Measurements from ENCODE around the gene CDYL.

CDYL gene

GRCh38 chr6:4776131-4776492 lies at the start of gene CDYL:
CDYL (plus strand) TSS chr6:4776404; CDS start chr6:4776784, 380 bp downstream.
- peak; percentile 21 for DNase-seq

GRCh38 chr6:4726645-4727044 lies 49.6 kb upstream of the CDYL start:
- no peak for DNase-seq

GRCh38 chr6:4727217-4727616 lies 49.0 kb upstream of the CDYL start:
- peak; percentile 25 for DNase-seq

GRCh38 chr6:4727671-4728435 lies 48.4 kb upstream of the CDYL start:
- peak; percentile 66 for DNase-seq

- no peak for DNase-seq
These were observed 47.8 kb upstream of the CDYL start for GRCh38 chr6:4728436-4728769.

GRCh38 chr6:4728926-4729325 lies 47.3 kb upstream of the CDYL start:
- DNase-seq, result no peak

GRCh38 chr6:4731996-4732395 lies 44.2 kb upstream of the CDYL start:
- DNase-seq, result no peak

- DNase-seq, result peak; percentile 3
These were observed 43.4 kb upstream of the CDYL start for GRCh38 chr6:4732691-4733315.

- DNase-seq, result no peak
These were observed 39.8 kb upstream of the CDYL start for GRCh38 chr6:4736371-4736873.

GRCh38 chr6:4740032-4740431 lies 36.2 kb upstream of the CDYL start:
- DNase-seq, result no peak

GRCh38 chr6:4743062-4743461 lies 33.1 kb upstream of the CDYL start:
- no peak for DNase-seq

GRCh38 chr6:4743926-4744325 lies 32.3 kb upstream of the CDYL start:
- DNase-seq, result no peak

- DNase-seq, result no peak
These were observed 28.6 kb upstream of the CDYL start for GRCh38 chr6:4747588-4747987.

- no peak for DNase-seq
These were observed 24.3 kb upstream of the CDYL start for GRCh38 chr6:4751823-4752464.

GRCh38 chr6:4756247-4756646 lies 20.0 kb upstream of the CDYL start:
- DNase-seq, result no peak

GRCh38 chr6:4759997-4760396 lies 16.2 kb upstream of the CDYL start:
- DNase-seq, result no peak

GRCh38 chr6:4760773-4761172 lies 15.4 kb upstream of the CDYL start:
- DNase-seq, result no peak

- no peak for DNase-seq
These were observed 13.9 kb upstream of the CDYL start for GRCh38 chr6:4762294-4762693.

GRCh38 chr6:4763921-4764320 lies 12.3 kb upstream of the CDYL start:
- no peak for DNase-seq

- DNase-seq, result no peak
These were observed 7.4 kb upstream of the CDYL start for GRCh38 chr6:4768815-4769214.

GRCh38 chr6:4772750-4773149 lies 3.5 kb upstream of the CDYL start:
- DNase-seq, result no peak

GRCh38 chr6:4773181-4773580 lies 3.0 kb upstream of the CDYL start:
- no peak for DNase-seq

GRCh38 chr6:4774296-4774695 lies 1.9 kb upstream of the CDYL start:
- DNase-seq, result peak; percentile 2

Measured in NCI-H510A treated with DMSO at 0.1 percent for 48 hours (cell line).